Measurements from ENCODE around the gene TLK1. TPM values are rescaled to one million over a fixed set of nuclear protein-coding genes. Genes with fewer than 3 reads are reported as not detected.

TLK1 gene
- total RNA-seq, 1 donor from 2014 or later, result 50.2 TPM

GRCh38 chr2:171109020-171109419, 51.7 kb downstream of the TLK1 start:
- Histone ChIP-seq H4K20me1 (ENCODE audit: insufficient read depth, low read length) (peaks cover 65% of the 10 kb centered on the region), H3K4me3 (ENCODE audit: insufficient read depth, low read depth, low read length) (no peak overlapping the region), H3K27me3 (ENCODE audit: insufficient read depth, low read length) (no peaks in the 10 kb centered on the region), H3K4me2 (ENCODE audit: low read length) (no peak overlapping the region), H3K27ac (ENCODE audit: low read depth, low read length) (no peak overlapping the region), H3K4me1 (ENCODE audit: insufficient read depth, low read length) (peaks cover 5% of the 10 kb centered on the region), H3K79me2 (ENCODE audit: insufficient read depth, low read length) (peaks cover 79% of the 10 kb centered on the region), H3K9me3 (ENCODE audit: insufficient read depth, low read depth, low read length) (no peaks in the 10 kb centered on the region), H3K9ac (ENCODE audit: low read length) (no peak overlapping the region), H3K36me3 (ENCODE audit: insufficient read depth, low read length) (no peaks in the 10 kb centered on the region), H2AFZ (ENCODE audit: low read depth, low read length) (no peak overlapping the region)
- DNase-seq (ENCODE audit: low read depth) (no peak), FAIRE-seq (no peak)
- Mint-ChIP-seq H3K36me3 (ENCODE audit: low read depth, unreplicated experiment) (peaks cover 6% of the 10 kb centered on the region), H3K27me3 (ENCODE audit: low read depth, unreplicated experiment) (no peaks in the 10 kb centered on the region), H3K4me3 (ENCODE audit: unreplicated experiment) (no peak overlapping the region), H3K9me3 (ENCODE audit: unreplicated experiment) (no peaks in the 10 kb centered on the region), H3K4me1 (ENCODE audit: low read depth, unreplicated experiment) (no peaks in the 10 kb centered on the region), H3K27ac (ENCODE audit: unreplicated experiment) (no peak overlapping the region)
- TF ChIP-seq CTCF (IDR thresholded peaks at IDR 0.05; ENCODE audit: insufficient read depth, low read depth, low read length) (no peak), EZH2 (IDR thresholded peaks at IDR 0.05; ENCODE audit: insufficient read depth, low read length) (no peak)

- H3K36me3 ChIP-seq (ENCODE audit: insufficient read depth, low read length), result no peaks in the 10 kb centered on the region
- peaks cover 88% of the 10 kb centered on the region for H3K79me2 ChIP-seq (ENCODE audit: insufficient read depth, low read length)
- TF ChIP-seq EZH2 (IDR thresholded peaks at IDR 0.05; ENCODE audit: insufficient read depth, low read length) (no peak), CTCF (IDR thresholded peaks at IDR 0.05; ENCODE audit: insufficient read depth, low read depth, low read length) (no peak)
- H3K4me1 ChIP-seq (ENCODE audit: insufficient read depth, low read length), result peaks cover 5% of the 10 kb centered on the region
- no peak for FAIRE-seq
- no peak overlapping the region for H3K9ac ChIP-seq (ENCODE audit: low read length)
- no peak overlapping the region for H3K4me3 Mint-ChIP-seq (ENCODE audit: unreplicated experiment)
- no peaks in the 10 kb centered on the region for H3K27me3 Mint-ChIP-seq (ENCODE audit: low read depth, unreplicated experiment)
- no peak overlapping the region for H3K27ac Mint-ChIP-seq (ENCODE audit: unreplicated experiment)
- no peaks in the 10 kb centered on the region for H3K27me3 ChIP-seq (ENCODE audit: insufficient read depth, low read length)
- no peak overlapping the region for H2AFZ ChIP-seq (ENCODE audit: low read depth, low read length)
- no peaks in the 10 kb centered on the region for H3K9me3 ChIP-seq (ENCODE audit: insufficient read depth, low read depth, low read length)
- H3K4me1 Mint-ChIP-seq (ENCODE audit: low read depth, unreplicated experiment), result no peaks in the 10 kb centered on the region
- DNase-seq (ENCODE audit: low read depth), result no peak
- H3K27ac ChIP-seq (ENCODE audit: low read depth, low read length), result no peak overlapping the region
- peaks cover 67% of the 10 kb centered on the region for H4K20me1 ChIP-seq (ENCODE audit: insufficient read depth, low read length)
- no peak overlapping the region for H3K4me2 ChIP-seq (ENCODE audit: low read length)
- peaks cover 6% of the 10 kb centered on the region for H3K36me3 Mint-ChIP-seq (ENCODE audit: low read depth, unreplicated experiment)
- no peak overlapping the region for H3K4me3 ChIP-seq (ENCODE audit: insufficient read depth, low read depth, low read length)
- no peaks in the 10 kb centered on the region for H3K9me3 Mint-ChIP-seq (ENCODE audit: unreplicated experiment)
Observed at GRCh38 chr2:171107803-171108202, 52.9 kb downstream of the TLK1 start.

- Histone ChIP-seq H3K27ac (ENCODE audit: low read depth, low read length) (no peak overlapping the region), H3K27me3 (ENCODE audit: insufficient read depth, low read length) (no peaks in the 10 kb centered on the region), H2AFZ (ENCODE audit: low read depth, low read length) (no peak overlapping the region), H4K20me1 (ENCODE audit: insufficient read depth, low read length) (peaks cover 69% of the 10 kb centered on the region), H3K4me2 (ENCODE audit: low read length) (peak overlapping the region; percentile 23), H3K79me2 (ENCODE audit: insufficient read depth, low read length) (peaks cover 90% of the 10 kb centered on the region), H3K9me3 (ENCODE audit: insufficient read depth, low read depth, low read length) (no peaks in the 10 kb centered on the region), H3K9ac (ENCODE audit: low read length) (no peak overlapping the region), H3K4me1 (ENCODE audit: insufficient read depth, low read length) (peaks cover 5% of the 10 kb centered on the region), H3K36me3 (ENCODE audit: insufficient read depth, low read length) (no peaks in the 10 kb centered on the region), H3K4me3 (ENCODE audit: insufficient read depth, low read depth, low read length) (no peak overlapping the region)
- Mint-ChIP-seq H3K4me1 (ENCODE audit: low read depth, unreplicated experiment) (no peaks in the 10 kb centered on the region), H3K36me3 (ENCODE audit: low read depth, unreplicated experiment) (peaks cover 11% of the 10 kb centered on the region), H3K4me3 (ENCODE audit: unreplicated experiment) (no peak overlapping the region), H3K9me3 (ENCODE audit: unreplicated experiment) (no peaks in the 10 kb centered on the region), H3K27me3 (ENCODE audit: low read depth, unreplicated experiment) (no peaks in the 10 kb centered on the region), H3K27ac (ENCODE audit: unreplicated experiment) (no peak overlapping the region)
- DNase-seq (ENCODE audit: low read depth) (no peak), FAIRE-seq (no peak)
- no peak for TF ChIP-seq CTCF (IDR thresholded peaks at IDR 0.05; ENCODE audit: insufficient read depth, low read depth, low read length)
- TF ChIP-seq EZH2 (IDR thresholded peaks at IDR 0.05; ENCODE audit: insufficient read depth, low read length), result no peak
Observed at GRCh38 chr2:171104379-171104778, 56.3 kb downstream of the TLK1 start.

All from astrocyte (in vitro differentiated cells and primary cell).